Sigmoid colon (tissue), 4 donors: Measurements from ENCODE around the gene LSM6.

Experiments used
- POLR2A ChIP-seq, 2 donors: fragments of 450-650 bp; IDR thresholded peaks; one replicate each; pipeline ENCODE4 v1.6.1; 2016; ENCODE audit warnings: antibody characterized with exemption in 2 of 2, mild to moderate bottlenecking in 2 of 2, moderate library complexity in 2 of 2
- POLR2AphosphoS5 ChIP-seq, 4 donors: sonication (generic); formaldehyde crosslinking; IDR thresholded peaks; one replicate each; pipeline ENCODE4 v1.6.1; 2017; ENCODE audit warnings: antibody characterized with exemption in 4 of 4
- TF ChIP-seq, protein P1 (sequence below), 4 experiments: fragments of 450-650 bp in 3 of 4; fragments of 200-600 bp in 1 of 4; IDR thresholded peaks; one replicate each; pipeline ENCODE4 v1.5.1; 2016 to 2019; ENCODE audit warnings: antibody characterized with exemption in 4 of 4, mild to moderate bottlenecking in 3 of 4, moderate library complexity in 2 of 4

DNA sequence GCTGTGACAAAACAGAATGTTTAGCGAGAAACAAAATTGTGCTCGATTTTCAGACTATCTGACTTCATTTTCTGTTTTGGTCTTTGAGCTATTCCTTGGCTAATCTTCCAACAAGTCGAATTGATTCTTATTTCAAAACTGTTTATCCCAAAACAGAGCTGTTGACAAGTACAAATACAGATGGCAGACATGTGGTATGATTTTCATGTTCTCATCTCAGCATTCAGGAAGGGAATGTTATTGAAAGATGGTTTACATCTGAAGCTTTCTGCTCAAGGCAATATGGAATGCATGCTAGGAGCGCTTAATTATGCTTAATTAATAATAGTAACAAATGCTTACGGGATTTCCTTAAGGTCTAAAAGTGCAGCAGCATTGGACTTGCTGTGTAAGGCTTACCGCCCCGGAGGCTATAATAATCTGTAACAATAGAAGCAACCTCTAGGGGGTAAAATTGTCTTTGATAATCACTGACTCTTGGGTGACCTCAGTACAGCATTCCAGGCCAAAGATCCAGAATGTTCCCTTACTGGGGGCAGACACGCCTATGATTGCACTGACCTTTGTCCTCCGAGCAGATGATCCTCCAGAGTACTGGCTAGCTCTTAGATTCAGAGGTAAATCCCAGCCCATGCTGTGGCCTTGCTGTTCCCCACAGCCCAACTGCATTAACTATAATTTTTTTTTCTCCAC, 16.4 kb downstream of the LSM6 start:
- TF ChIP-seq, protein P1, sequence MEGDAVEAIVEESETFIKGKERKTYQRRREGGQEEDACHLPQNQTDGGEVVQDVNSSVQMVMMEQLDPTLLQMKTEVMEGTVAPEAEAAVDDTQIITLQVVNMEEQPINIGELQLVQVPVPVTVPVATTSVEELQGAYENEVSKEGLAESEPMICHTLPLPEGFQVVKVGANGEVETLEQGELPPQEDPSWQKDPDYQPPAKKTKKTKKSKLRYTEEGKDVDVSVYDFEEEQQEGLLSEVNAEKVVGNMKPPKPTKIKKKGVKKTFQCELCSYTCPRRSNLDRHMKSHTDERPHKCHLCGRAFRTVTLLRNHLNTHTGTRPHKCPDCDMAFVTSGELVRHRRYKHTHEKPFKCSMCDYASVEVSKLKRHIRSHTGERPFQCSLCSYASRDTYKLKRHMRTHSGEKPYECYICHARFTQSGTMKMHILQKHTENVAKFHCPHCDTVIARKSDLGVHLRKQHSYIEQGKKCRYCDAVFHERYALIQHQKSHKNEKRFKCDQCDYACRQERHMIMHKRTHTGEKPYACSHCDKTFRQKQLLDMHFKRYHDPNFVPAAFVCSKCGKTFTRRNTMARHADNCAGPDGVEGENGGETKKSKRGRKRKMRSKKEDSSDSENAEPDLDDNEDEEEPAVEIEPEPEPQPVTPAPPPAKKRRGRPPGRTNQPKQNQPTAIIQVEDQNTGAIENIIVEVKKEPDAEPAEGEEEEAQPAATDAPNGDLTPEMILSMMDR (IDR thresholded peaks at IDR 0.05), result no peak
- no peak for TF ChIP-seq POLR2A (IDR thresholded peaks at IDR 0.05)
- TF ChIP-seq POLR2AphosphoS5 (IDR thresholded peaks at IDR 0.05), result no peak
